Loucy (cell line): ENCODE data around the gene GUCD1.

Experiments
- EZH2phosphoT487 ChIP-seq: fragments of 200-600 bp; IDR thresholded peaks from 2 replicates; pipeline ENCODE4 v1.6.1; 2018; ENCODE audit warnings: antibody characterized with exemption, mild to moderate bottlenecking, moderate library complexity, borderline replicate concordance
- TF ChIP-seq, protein P1 (sequence below): fragments of 200-600 bp; sonication (generic); conservative IDR thresholded peaks from 2 replicates; pipeline ENCODE4 v1.5.1; 2014; ENCODE audit warnings: mild to moderate bottlenecking, antibody characterized with exemption, low read length

DNA sequence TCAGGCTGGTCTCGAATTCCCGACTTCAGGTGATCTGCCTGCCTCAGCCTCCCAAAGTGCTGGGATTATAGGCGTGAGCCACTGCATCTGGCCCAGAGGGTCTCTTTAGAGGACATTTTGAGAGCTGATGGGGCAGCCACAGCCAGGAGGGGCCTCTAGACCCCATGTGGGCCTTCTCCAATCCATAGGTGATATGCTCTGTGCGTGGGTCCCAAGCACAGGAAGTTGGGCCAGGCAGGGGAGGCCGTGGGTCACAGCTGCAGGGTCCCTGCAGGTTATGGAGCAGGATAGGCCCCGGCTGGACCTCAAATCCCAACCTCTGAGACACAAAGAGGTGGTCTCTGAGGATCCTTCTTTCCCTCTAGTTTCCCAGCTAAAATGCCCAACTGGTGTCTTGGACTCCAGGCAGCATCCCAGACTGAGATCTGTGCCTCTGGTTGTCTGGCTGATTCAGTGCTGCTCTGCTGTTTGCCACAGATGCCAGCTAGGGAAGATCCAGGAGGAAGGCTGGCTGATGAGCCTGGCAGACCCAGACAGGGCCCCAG, 36.4 kb upstream of the GUCD1 start:
- TF ChIP-seq, protein P1, sequence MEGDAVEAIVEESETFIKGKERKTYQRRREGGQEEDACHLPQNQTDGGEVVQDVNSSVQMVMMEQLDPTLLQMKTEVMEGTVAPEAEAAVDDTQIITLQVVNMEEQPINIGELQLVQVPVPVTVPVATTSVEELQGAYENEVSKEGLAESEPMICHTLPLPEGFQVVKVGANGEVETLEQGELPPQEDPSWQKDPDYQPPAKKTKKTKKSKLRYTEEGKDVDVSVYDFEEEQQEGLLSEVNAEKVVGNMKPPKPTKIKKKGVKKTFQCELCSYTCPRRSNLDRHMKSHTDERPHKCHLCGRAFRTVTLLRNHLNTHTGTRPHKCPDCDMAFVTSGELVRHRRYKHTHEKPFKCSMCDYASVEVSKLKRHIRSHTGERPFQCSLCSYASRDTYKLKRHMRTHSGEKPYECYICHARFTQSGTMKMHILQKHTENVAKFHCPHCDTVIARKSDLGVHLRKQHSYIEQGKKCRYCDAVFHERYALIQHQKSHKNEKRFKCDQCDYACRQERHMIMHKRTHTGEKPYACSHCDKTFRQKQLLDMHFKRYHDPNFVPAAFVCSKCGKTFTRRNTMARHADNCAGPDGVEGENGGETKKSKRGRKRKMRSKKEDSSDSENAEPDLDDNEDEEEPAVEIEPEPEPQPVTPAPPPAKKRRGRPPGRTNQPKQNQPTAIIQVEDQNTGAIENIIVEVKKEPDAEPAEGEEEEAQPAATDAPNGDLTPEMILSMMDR = no peak
- TF ChIP-seq EZH2phosphoT487 = no peak
